GM18870 (cell line): ENCODE data around the gene EPHA2.
"Not testable (repeated sequence)": the region's sequence is repeated elsewhere in the genome, so short reads cannot be mapped to it uniquely, and the experiment has no call there.

ENCODE experiments used
- ATAC-seq: cut with Tn5 transposase; IDR thresholded peaks from one replicate; pipeline ENCODE4 v1.9.1; 2021; ENCODE audit warnings: moderate library complexity; ENCODE audit not compliant: unreplicated experiment

The EPHA2 gene

DNA sequence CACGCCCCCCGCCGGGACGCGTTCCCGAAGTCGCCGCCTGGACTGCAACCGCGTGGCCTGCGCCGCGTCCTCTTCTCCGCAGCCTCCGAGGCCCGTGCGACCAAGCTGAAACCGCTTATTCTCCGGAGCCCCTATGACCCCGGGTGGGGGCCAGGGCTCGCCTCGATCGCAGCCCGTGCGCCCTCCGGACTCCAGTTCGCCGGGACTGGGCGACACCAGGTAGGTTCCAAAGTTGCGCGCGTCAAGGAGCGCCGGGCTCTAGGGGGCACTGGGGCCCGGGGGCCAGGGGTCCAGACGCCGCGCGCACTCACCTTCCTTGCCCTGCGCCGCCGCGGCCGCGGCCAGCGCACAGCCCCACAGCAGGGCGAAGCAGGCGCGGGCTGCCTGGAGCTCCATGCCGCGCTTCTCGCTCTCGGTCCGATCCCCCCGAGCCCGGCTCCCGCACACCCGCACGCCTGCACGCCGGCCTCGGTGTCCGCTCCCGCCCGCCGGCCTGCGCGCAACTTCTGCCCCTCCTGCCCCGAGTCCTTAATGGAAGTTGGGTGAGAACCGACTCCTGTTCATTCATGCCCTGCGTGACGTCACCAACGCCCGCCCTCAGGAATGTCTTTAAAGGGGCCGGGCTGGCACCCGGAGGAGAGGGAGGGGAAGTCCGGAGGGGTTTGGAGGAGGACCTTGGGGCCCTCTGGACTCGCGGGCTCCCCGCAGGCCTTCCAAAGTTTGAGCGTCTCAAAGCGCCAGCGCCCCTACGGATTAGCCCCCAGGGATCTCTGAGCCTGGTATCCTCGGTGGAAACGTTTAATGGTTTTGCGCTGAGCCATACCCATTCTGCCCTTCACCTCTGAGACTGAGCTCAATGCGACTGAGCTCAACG, at the start of gene EPHA2:
TSS of gene EPHA2 (minus strand) at position 533 of the 874 bp plus-strand sequence. CDS start at position 396, 137 bp downstream.
- ATAC-seq = no peak

DNA sequence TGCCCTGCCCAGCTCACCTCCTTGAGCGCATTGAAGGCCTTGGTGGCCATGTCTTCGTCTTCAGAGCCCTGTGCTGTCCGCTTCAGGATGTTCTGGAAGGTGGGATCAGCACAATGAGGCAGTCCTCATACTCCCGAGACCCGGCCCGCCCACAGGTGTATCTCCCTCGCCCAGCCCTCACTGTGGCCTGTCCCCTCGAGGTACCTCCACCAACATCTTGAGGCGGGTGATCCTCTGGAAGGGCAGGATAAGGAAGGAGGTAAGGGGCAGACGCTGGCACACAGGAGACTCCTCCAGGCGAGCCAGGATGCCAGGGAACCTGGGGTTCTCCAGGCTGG, 49.4 kb upstream of the EPHA2 start:
- ATAC-seq = no peak

DNA sequence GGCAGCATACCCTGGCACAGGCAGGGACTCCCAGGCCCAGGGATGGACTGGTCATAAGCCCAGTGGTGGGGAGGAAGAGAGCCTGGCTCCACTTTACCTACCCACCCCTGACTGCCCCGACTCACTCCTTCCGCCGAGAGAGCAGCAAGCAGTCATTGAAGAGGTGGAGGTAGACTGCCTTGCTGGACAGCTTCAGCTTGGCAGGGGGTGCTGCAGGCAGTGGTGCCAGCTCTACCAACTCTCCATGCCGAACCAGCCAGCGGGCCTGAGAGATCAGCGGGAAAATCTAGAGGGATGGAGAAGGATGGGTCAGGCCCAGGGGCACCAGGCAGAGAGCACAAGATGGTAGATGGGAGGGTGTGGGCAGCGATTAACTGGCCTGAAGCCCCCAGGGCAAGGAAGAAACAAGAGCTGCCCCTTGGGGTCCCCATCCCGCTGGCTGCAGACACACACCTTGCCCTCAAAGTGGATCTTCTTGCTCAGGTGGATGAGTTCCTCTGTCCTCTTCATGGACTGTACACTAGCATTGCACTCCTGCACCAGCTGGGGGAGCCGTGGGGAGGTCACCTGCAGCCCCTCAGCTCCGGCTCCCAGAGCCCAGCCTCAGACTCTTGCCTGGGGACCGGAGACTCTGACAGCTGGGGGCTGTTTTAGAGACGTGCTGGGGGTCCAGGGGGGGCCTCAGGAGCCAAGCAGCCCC, 48.9 kb upstream of the EPHA2 start:
- ATAC-seq = no peak

GRCh38 chr1:16204216-16204615, 48.3 kb upstream of the EPHA2 start:
- ATAC-seq = no peak

GRCh38 chr1:16203550-16203949, 47.7 kb upstream of the EPHA2 start:
- no peak for ATAC-seq

DNA sequence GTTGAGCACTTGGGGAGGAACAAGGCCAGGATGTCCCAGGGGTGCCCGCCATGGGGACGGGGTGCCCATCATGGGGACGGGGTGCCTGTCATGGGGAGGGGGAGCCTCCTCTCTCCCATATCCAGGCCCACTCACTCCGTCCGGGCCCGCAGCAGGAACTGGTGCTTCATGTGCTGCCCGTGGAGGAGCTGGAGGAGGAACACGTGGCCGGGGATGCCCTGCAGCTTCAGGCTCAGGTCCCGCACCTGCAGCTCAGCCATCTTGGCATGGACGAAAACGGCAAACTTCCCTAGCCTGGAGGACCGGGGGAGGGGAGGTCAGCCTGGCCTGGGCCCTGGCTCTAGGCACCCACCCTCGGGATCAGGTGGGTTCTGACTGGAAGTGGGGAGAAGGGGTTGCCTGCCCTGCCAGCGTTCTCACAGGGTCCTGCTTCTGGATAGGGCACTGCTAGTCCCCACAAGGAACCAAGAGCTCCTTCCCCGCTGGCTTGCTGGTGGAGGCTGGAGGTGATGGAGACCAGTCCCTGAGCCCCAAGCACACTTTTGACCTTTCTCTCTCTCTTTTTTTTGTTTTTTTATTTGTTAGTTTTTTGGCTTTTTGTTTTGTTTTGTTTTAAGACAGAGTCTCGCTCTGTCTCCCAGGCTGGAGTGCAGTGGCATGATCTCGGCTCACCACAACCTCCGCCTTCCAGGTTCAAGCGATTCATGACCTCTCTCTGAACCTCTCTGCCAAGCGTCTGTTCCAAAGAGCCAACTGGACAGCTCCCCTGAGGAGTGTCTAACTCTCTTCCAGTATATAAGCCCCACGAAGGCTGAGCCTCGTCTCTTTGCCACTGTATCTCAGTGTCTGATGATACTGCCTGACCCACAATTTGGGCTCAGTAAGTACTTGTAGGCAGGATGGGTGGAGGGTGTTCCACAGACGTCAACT, 46.7 kb upstream of the EPHA2 start:
- no peak for ATAC-seq

- no peak for ATAC-seq
These were observed 43.8 kb upstream of the EPHA2 start for GRCh38 chr1:16199700-16200099.

GRCh38 chr1:16199157-16199501, 43.3 kb upstream of the EPHA2 start:
- no peak for ATAC-seq

GRCh38 chr1:16198444-16199156, 42.7 kb upstream of the EPHA2 start:
- no peak for ATAC-seq

GRCh38 chr1:16196874-16197273, 41.0 kb upstream of the EPHA2 start:
- no peak for ATAC-seq

DNA sequence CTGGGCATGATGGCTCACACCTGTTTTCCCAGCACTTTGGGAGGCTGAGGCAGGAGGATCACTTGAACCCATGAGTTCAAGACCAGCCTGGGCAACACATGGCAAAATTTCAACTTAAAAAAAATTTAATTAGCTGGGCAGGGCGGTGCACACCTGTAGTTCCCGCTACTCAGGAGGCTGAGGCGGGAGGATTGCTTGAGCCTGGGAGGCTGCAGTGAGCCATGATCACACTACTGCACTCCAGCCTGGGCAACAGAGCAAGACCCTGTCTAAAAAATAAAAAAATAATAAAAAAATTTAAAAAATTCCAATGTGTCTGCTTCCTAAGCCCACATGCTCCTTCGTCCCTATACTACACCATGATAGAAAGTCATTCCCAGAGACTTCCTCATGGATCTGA, 40.3 kb upstream of the EPHA2 start:
- ATAC-seq = not testable (repeated sequence)

DNA sequence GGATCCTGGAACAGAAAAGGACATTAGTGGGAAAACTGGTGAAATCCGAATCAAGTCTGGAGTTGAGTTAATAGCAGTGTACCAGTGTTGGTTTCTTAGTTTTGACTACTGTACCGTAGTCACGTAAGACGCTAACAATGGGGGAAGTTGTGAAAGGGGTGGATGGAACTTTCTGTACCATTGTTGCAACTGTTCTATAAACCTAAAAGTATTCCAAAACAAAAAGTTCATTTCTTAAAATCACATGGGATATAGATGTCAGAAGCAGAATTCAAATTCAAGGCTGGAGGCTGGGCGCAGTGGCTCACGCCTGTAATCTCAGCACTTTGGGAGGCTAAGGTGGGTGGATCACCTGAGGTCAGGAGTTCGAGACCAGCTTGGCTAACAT, 39.6 kb upstream of the EPHA2 start:
- ATAC-seq = no peak

- no peak for ATAC-seq
These were observed 36.2 kb upstream of the EPHA2 start for GRCh38 chr1:16191916-16192546.

DNA sequence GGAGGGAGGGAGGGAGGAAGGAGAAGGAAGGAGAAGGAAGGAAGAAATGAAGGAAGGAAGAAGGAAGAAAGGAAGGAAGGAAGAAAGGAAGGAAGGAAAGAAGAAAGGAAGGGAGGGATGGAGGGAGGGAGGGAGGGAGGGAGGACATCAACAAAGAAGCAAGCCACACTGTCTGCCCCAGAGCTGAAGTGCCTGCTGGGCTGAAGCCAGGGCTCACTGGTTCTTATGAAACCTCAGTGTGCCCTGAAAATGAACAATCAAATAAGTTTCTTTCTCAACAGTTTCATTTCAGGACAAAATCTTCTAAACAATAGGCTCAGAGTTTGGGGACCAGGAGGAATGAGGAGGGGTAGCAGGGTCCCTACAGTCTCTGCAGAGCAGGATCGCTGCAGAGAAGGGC, 35.4 kb upstream of the EPHA2 start:
- no peak for ATAC-seq

DNA sequence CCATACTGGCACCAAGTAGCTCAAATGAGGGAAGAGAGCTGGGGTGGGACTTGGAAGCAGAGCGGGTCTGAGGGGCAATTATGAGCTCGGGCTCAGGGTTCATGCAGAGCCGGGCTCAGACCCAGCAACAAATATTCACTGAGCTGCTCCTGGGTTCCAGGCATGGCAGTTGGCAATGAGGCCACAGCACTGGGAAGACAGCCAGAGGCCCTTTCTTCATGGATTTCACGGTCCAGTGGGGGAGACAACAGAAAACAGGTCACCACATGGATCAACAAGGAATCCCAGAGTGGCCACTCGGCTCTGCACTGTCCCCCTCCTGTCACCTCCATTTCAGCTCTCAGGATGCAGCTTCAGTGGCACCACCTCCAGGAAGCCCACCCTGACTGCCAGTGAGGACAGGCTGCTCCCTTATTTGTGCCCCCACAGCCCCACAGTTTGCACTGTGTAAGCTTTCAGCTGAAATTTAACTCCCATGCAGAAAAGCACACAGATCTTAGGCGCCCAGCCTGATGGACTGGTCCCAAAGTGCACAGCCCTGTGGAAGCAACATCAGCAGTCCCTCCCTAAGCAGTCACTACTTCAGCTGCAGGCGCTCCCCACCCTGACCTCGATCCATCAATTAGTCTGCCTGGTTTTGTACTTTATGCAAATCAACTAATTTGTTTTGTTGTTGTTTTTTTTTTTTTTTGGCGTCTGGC, 34.2 kb upstream of the EPHA2 start:
- no peak for ATAC-seq

GRCh38 chr1:16189003-16189402, 33.1 kb upstream of the EPHA2 start:
- ATAC-seq = no peak

GRCh38 chr1:16187748-16188401, 32.0 kb upstream of the EPHA2 start:
- ATAC-seq = no peak

- ATAC-seq = no peak
These were observed 30.9 kb upstream of the EPHA2 start for GRCh38 chr1:16186655-16187235.
